H7 (cell line): ENCODE measurements around the gene ZNF592. TPM values are rescaled to one million over a fixed set of nuclear protein-coding genes. Genes with fewer than 3 reads are reported as not detected.
A peak's percentile ranks its signal among the peaks of the same experiment; 100 is the strongest.

Experiments
- DNase-seq: peaks from one replicate; pipeline ENCODE4 v3.0.0; 2012
- H3K27me3 ChIP-seq: 2 replicates; pipeline ENCODE4 v1.6.0; 2011; ENCODE audit warnings: mild to moderate bottlenecking, low read length; ENCODE audit not compliant: control insufficient read depth, insufficient read depth
- H3K36me3 ChIP-seq: replicated peaks from 2 replicates; pipeline ENCODE4 v1.5.1; 2011; ENCODE audit warnings: low read length; ENCODE audit not compliant: control insufficient read depth, insufficient read depth
- H3K4me3 ChIP-seq: 2 replicates; pipeline ENCODE4 v1.5.1; 2011; ENCODE audit warnings: low read depth, mild to moderate bottlenecking, control low read depth, low read length, moderate library complexity; ENCODE audit not compliant: insufficient read depth
- total RNA-seq: library from RNA; depleted of rRNA; stranded (reverse); fragments of >200 nt; shearing (Covaris generic); gene quantifications from 2 replicates; pipeline ENCODE4 v1.2.3, GENCODE V29; 2014

Gene ZNF592
- total RNA-seq, 1 experiment from 2014 or later = 17.0 TPM

DNA sequence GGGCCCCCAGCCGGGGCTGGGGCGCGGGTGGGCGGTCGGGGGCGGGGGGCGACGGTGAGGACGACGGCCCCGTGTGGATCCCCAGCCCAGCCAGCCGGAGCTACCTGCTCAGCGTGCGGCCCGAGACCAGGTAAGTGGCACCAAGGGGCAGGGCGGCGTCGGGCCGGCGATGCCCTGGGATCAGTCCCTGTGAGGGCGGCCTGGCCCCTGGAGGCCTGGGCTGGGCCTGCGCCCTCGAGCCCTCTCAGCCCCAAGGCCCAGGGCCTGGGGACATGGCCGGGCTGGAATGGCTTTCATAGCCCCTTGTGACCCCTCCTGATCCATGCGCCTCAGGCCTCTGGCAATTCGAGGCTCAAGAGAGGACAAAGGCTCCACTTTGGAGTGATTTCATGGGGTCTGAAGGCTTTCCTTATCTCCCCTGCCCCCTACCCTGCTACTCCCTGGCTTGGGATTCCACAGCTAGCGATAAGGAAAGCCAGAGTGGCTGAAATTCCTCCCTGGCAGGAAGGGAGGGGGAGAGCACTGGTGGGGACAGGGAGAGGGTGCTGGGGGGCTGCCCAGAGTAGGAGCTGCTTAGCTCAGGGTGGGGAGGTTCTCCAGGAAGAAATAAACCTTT is 69.2 kb downstream of the ZNF592 start:
- no peaks in the 10 kb centered on the region for H3K36me3 ChIP-seq
- H3K27me3 ChIP-seq = no peaks in the 10 kb centered on the region
- peak overlapping the region; percentile 36; the same call in 1 of the 2 replicates for H3K4me3 ChIP-seq
- DNase-seq = no peak

DNA sequence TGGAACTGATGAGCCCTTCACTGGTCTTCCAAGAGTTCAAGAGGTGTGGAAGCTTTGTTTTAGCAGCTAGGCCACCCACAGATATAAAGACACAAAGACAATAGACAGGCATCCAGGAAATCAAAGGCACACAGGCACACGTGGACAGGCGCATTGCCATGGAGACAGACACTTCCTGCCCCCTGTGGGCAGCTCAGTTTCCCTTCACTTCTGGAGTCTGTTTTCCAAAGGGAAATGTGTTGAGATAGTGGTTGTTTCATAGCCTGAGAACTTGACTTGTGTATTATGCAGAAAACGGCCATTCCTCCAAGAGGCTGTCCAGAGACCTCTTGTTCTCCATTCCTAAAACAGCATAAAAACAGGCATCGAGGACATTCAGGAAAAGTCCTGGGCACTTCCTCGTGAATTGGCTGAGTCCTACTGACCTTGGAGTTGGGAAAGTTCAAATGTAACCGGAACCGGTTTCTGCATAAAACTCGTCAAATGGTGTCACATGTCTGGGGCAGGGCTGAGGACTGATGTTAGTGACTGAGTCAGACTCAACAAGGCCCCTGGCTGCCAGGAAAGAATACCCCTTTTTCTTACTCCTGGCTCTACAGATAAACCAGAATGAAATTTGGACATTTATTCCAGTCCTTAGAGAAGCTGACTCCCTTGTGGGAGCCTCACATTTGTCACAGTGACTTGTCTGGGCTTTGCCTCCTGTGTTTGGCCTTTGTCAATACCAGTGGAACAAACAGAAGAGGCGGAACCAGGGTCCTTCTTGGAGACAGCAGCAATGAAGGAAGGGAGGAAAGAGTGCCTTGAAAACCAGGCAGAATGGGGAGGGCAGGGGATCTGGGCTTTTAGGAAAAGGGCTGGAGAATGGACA is 70.1 kb downstream of the ZNF592 start:
- peak overlapping the region; percentile 36; the same call in 1 of the 2 replicates for H3K4me3 ChIP-seq
- H3K36me3 ChIP-seq = no peaks in the 10 kb centered on the region
- H3K27me3 ChIP-seq = no peaks in the 10 kb centered on the region
- peak; percentile 74 for DNase-seq

DNA sequence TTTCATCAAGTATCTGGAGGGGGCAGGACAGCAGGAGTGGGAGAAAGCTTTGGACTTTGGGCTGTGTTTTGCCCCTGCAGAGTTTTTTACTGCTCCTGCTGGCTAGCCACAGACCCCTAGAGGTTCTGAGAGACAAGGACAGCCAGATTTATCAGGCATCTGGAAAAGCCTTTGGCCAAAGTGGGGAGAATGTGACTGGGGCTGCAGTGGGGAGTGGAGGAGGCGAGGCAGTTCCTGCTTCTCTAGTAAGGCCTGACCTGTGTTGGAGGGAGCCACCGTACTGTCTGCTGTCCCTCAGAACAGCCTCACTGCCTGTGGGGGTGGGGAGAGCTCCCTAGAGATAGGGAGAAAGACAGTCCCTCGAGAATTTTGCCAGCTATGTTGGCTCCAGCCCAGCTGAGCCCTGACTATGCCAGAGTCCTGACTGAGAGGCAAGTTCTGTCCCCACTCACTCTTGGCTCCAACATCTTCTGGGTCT is 70.9 kb downstream of the ZNF592 start:
- no peak for DNase-seq
- H3K27me3 ChIP-seq = no peaks in the 10 kb centered on the region
- H3K36me3 ChIP-seq = peaks cover under 1% of the 10 kb centered on the region; the same call in 1 of the 2 replicates
- H3K4me3 ChIP-seq = no peak overlapping the region

DNA sequence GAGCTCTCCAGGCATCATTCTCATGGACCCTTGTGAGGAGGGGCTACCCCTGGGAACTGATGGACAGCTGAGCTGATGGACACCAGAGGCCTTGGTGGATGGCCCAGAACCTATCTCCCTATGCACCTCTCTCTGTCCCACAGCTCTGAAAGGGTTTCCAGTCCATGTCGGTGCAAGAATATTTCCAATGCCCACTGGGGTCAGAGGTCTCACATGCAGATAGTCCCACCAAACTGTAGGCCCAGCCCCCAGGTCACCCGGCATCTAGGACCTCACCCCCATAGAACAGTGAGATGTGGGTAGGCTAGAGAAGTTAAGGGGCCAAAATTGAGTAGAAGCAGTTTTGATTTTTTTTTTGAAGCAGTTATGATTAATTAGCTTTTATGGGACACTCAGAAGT is 71.4 kb downstream of the ZNF592 start:
- H3K4me3 ChIP-seq = no peak overlapping the region
- peaks cover 3% of the 10 kb centered on the region; the same call in 1 of the 2 replicates for H3K36me3 ChIP-seq
- DNase-seq = no peak
- no peaks in the 10 kb centered on the region for H3K27me3 ChIP-seq

DNA sequence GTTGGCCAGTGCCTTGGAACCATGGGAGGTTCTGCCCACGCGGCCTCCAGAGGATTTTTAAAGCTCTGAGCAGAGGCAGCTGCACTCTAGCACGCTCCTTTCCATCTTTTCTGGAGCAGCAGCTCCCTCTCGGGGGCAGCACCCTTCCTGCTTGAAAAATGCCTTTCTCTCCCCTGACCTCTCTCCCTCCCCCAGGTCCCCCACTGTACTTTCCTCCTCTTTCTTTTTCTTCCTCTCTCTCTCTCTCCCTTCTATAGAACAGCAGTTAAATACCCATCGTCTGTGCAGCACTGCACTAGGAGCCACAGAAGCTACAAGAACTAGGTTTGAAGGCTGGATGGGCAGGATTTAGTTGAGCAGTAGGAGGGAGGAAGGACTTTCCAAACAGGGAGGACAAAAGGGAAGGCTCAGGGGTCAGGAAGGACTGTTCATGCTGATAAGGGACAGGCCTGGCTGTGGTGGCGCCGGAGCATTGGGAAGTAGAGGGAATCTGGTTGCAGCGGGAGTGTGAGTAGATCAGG is 73.2 kb downstream of the ZNF592 start:
- H3K27me3 ChIP-seq = no peaks in the 10 kb centered on the region
- peaks cover 3% of the 10 kb centered on the region; the same call in 1 of the 2 replicates for H3K36me3 ChIP-seq
- DNase-seq = no peak
- H3K4me3 ChIP-seq = no peak overlapping the region

DNA sequence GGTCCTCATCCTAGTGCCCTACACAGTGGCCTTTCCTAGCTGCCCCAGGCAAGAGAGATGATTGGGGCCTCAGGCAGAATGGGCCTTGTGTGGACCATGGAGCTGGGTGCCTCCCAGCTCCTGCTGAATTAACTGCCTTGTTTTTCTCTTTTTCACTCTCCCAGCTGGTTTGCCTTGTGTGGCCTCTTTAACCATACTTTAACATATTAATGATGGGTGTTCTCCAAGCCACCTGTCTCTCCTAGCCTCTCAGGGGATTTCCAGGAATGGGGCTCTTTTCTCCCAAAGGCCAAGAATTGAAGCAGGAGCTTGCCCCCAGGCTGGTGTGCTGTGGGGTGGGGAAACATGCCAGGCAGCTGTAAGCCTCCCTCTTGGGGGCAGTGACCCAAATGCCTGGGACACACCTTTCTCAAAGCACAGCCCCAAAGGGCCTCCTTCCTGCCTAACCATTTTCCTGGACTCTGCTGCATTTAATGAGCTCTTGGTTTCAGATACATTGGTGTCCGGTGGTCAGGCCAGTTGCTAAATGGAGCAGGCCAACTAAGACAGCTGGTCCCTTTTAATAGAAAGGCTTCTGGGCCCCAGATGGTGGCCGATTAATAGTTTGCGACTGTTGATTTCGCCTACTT is 74.4 kb downstream of the ZNF592 start:
- peaks cover 6% of the 10 kb centered on the region for H3K36me3 ChIP-seq
- no peaks in the 10 kb centered on the region for H3K27me3 ChIP-seq
- DNase-seq = no peak
- H3K4me3 ChIP-seq = no peak overlapping the region

DNA sequence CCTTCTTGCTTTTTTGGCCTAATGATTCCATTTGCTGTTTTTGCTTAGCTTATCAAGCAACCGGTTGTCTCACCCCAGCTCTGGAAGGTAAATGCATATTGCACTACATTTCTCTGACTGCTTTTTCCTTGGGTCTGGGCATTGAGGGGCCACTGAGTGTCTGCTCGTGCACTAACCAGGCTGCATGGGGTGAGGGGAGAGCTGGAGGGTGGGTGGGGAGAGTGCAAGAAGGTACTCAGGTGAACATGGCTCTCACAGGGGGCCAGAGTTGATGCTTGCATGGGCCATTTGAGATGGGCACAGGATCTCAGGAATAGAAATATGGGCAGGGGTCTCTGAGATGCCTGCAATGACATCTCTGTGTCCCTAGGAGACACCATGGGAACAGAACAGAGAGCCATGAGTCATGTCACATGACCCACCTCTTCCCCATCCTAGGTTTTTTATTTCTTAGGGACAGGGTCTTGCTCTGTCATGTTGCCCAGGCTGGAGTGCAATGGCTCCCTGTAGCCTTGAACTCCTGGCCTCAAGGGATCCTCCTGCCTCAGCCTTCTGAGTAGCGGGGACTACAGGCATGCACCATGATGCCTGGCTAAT is 75.0 kb downstream of the ZNF592 start:
- no peak overlapping the region for H3K4me3 ChIP-seq
- no peak for DNase-seq
- H3K36me3 ChIP-seq = peaks cover 7% of the 10 kb centered on the region
- no peaks in the 10 kb centered on the region for H3K27me3 ChIP-seq

DNA sequence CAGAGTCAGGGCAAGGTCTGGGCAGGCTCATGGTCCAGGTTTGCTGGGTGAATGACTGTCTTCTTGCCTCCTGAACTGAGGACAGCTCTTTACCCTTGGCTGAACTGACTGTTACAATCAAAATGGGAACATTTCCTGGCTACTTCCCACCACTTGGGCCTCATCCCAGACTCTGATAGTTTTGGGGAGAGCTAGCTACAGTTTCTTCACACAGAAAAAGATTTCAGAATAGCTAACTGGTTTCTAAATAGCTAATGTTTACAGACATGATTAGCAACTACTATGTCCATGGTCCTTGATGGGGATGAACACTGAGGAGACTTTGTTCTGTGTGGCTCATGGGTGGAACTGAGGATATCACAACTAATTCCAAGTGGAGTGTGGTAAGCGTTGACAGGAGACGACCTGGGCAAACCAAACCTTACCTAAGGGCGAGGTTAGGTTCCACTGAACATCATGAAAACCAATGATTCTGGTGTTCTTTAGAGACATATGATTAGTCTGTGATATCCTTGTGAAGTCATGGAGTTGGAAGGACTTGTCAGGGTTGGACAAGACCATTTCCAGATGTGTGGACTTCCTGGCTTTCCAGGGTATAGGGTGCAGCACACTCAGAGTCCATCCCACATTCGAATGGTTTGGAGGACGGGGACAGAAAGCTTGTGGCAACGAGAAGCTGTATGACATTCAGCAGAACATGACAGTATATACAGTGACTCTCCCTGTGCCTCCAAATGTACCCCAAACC is 76.0 kb downstream of the ZNF592 start:
- peaks cover 7% of the 10 kb centered on the region for H3K36me3 ChIP-seq
- no peak for DNase-seq
- H3K27me3 ChIP-seq = no peaks in the 10 kb centered on the region
- no peak overlapping the region for H3K4me3 ChIP-seq

DNA sequence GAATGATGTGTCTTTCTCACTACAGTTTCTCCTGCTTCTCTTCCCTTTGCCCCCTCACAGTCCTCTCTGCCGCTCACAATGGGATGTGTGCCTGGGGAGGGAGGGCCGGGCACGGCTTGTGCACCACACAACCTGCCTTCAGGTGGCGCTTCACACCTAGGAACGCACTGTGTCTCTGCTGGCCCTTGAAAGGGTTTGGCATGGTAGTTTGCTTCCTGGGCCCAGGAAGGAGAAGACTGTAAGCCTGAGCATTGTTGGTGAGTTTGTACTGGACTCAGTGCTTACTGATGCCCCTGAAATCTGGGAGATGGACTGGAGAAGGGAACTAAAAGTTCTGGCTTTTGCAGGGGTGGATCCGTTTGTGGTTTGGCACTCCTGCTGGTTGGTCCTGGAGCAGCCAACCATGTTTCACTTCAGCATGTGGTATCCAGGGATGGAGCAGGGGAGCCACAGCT is 78.0 kb downstream of the ZNF592 start:
- H3K27me3 ChIP-seq = no peaks in the 10 kb centered on the region
- no peak overlapping the region for H3K4me3 ChIP-seq
- peaks cover 7% of the 10 kb centered on the region for H3K36me3 ChIP-seq
- peak; percentile 83 for DNase-seq

DNA sequence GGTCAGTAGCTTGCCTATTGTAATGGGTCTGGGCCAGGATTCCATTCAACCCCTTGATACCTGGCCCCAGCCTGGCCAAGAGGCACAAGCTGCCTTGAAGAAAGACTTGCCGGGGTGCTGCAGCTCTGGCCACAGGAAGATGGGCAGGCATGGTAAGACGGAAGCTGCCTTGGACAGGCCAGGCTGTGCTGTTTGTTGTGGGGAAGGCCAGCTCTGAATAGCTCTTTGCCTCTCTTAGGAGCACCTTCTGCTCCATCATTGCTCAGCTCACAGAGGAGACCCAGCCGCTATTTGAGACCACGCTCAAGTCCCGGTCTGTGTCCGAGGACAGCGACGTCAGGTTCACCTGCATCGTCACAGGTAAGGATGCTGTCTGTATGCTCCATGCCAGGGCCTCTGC is 78.9 kb downstream of the ZNF592 start:
- Histone ChIP-seq H3K27me3 (no peaks in the 10 kb centered on the region), H3K4me3 (no peak overlapping the region), H3K36me3 (peaks cover 7% of the 10 kb centered on the region)
- no peak for DNase-seq

DNA sequence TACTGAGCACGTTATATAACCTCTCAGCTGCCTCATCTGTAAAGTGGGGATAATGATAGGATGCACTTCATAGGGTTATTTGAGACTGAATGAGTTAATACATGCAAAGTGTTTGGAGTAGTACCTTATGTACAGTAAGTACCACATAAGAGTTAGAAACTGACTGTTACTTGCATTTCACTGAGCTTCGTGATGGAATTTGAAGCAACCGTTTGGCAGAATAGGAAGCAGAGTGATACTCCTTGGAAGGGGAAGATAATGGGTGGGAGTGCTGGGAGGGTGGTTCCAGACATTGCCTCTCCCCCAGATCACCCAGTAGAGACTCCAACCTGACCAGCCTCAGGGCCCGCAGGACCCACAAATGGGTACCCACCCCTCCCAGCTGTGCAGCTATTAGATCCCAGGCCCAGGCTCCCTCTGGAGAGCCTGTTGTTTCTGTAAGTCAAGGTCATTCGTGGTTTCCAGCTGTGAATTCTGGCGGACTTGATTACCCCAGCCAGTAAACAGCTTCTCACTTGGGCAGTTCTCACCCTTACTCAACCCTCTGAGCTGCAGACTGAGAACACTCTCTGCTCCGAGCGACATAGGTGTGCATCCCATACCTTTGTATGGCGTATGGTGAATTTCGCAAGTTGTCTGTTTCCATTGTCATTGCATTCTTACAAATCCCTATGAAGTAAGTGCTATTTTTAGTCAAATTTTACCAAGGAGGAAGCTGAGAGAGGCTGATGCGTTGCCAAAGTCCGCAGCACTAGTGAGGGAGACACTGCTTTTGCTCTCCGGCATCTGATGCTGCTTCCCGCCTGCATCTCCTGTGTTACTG is 79.9 kb downstream of the ZNF592 start:
- peaks cover 7% of the 10 kb centered on the region for H3K36me3 ChIP-seq
- no peak overlapping the region for H3K4me3 ChIP-seq
- DNase-seq = no peak
- H3K27me3 ChIP-seq = no peaks in the 10 kb centered on the region

DNA sequence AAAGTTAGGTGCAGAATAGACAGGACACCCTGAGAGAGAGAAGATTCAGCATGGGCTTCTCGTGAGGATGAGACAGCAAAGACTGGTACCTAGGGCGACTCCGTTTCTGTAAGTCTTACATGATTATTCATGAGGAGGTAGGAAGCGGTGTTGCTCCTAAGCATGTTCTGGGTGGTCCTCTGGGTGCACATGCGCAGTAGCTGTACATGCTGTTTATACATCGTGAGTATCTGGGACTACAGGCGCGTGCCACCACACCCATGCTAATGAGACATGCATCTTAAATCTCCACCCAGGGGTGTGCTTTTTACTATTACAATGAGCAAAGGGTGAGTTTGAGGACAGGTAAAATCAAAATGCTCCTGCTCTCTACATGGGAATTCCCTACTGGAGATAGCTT is 81.0 kb downstream of the ZNF592 start:
- Histone ChIP-seq H3K27me3 (no peaks in the 10 kb centered on the region), H3K36me3 (peaks cover 6% of the 10 kb centered on the region), H3K4me3 (no peak overlapping the region)
- no peak for DNase-seq

DNA sequence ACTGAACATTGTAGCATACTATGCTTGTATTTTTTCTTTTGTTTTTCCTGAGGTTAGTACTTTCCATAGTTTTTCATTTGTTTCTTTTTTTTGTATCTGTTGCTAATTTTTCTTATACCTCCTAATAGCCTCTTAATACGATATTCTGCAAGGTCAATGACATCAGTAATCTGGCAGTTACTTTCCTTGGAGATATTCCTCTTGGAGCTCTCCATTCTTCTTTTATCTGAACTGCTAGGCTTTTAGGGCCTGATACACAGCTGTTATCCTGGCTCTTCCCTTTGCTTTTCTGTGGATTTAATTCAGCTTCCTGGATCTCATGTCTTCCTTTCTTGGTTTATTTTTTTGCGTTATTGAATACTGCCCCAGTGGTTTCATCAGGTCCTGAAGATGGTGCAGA is 81.6 kb downstream of the ZNF592 start:
- Histone ChIP-seq H3K27me3 (no peaks in the 10 kb centered on the region), H3K36me3 (peaks cover 4% of the 10 kb centered on the region), H3K4me3 (no peak overlapping the region)
- DNase-seq = no peak
